GM11168 (cell line): Measurements from ENCODE around the gene RAP1GAP2.

Source experiments
- in situ Hi-C: fragments of 300-500 bp; cut with MboI; formaldehyde crosslinking; loops from one replicate; pipeline ENCODE4 v1.12.0; 2022; ENCODE audit warnings: low sequenced_read_pairs; ENCODE audit not compliant: unreplicated experiment

The RAP1GAP2 gene

GRCh38 chr17:3027786-3028532 is 231.7 kb downstream of the RAP1GAP2 start:
- in situ Hi-C loops = loop anchor here (25.0 kb wide), 1 partner anchor 634 kb away; the partner anchor contains the start of genes EMC6 and TAX1BP3

GRCh38 chr17:3029213-3029913 is 233.1 kb downstream of the RAP1GAP2 start:
- in situ Hi-C loops = loop anchor here (25.0 kb wide), 1 partner anchor 633 kb away; the partner anchor contains the start of genes EMC6 and TAX1BP3

GRCh38 chr17:3030096-3030495 is 233.9 kb downstream of the RAP1GAP2 start:
- in situ Hi-C loops = loop anchor here (25.0 kb wide), 1 partner anchor 632 kb away; the partner anchor contains the start of genes EMC6 and TAX1BP3

GRCh38 chr17:3030852-3031470 is 234.7 kb downstream of the RAP1GAP2 start:
- in situ Hi-C loops = loop anchor here (25.0 kb wide), 1 partner anchor 631 kb away; the partner anchor contains the start of genes EMC6 and TAX1BP3

GRCh38 chr17:3032258-3033247 is 236.3 kb downstream of the RAP1GAP2 start:
- in situ Hi-C loops = loop anchor here (25.0 kb wide), 1 partner anchor 630 kb away; the partner anchor contains the start of genes EMC6 and TAX1BP3

- in situ Hi-C loops = loop anchor here (25.0 kb wide), 1 partner anchor 629 kb away; the partner anchor contains the start of genes EMC6 and TAX1BP3
Observed at GRCh38 chr17:3033248-3033640, 237.0 kb downstream of the RAP1GAP2 start.

GRCh38 chr17:3033741-3034577 is 237.7 kb downstream of the RAP1GAP2 start:
- in situ Hi-C loops = loop anchor here (25.0 kb wide), 1 partner anchor 628 kb away; the partner anchor contains the start of genes EMC6 and TAX1BP3

GRCh38 chr17:3034578-3034920 is 238.3 kb downstream of the RAP1GAP2 start:
- in situ Hi-C loops = loop anchor here (25.0 kb wide), 1 partner anchor 628 kb away; the partner anchor contains the start of genes EMC6 and TAX1BP3

GRCh38 chr17:3035256-3035967 is 239.2 kb downstream of the RAP1GAP2 start:
- in situ Hi-C loops = loop anchor here (25.0 kb wide), 1 partner anchor 627 kb away; the partner anchor contains the start of genes EMC6 and TAX1BP3

DNA sequence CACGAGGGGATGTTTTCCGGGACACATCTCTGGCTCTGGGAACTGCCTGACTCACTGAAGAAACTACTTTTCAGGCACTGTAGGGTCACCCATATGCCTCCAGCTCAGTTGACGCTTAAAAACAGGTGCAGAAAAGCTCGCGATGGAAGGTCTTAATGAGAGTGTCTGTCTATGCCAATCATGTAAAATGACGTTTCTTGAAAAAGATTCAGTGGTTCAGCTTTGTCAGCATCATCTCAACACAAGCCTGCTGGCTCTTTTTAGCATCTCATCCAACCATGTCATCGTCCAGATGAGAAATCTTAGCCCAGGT is 239.7 kb downstream of the RAP1GAP2 start:
- in situ Hi-C loops = loop anchor here (25.0 kb wide), 1 partner anchor 626 kb away; the partner anchor contains the start of genes EMC6 and TAX1BP3

DNA sequence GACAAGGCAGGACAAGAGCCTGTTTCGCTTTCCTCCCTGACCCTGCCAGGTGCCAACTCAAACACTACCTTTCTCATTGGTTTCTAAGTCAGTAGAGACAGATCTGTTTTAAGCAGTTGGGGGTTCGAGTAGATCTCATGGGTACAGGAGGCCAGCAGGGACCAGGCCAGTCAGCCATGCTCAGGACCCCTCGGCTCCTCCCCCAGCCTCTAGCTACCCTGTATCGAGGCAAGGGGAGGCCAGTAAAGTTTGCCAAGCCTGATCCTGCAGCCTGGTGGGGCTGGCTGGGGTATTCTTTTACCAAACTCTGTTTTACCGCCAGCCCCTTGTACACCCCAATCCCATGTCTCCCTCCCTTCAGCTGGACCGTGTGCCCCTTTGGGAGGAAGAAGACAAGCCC is 240.6 kb downstream of the RAP1GAP2 start:
- in situ Hi-C loops = loop anchor here (25.0 kb wide), 1 partner anchor 626 kb away; the partner anchor contains the start of genes EMC6 and TAX1BP3

- in situ Hi-C loops = loop anchor here (25.0 kb wide), 1 partner anchor 625 kb away; the partner anchor contains the start of genes EMC6 and TAX1BP3
Observed at GRCh38 chr17:3037259-3037658, 241.0 kb downstream of the RAP1GAP2 start.

DNA sequence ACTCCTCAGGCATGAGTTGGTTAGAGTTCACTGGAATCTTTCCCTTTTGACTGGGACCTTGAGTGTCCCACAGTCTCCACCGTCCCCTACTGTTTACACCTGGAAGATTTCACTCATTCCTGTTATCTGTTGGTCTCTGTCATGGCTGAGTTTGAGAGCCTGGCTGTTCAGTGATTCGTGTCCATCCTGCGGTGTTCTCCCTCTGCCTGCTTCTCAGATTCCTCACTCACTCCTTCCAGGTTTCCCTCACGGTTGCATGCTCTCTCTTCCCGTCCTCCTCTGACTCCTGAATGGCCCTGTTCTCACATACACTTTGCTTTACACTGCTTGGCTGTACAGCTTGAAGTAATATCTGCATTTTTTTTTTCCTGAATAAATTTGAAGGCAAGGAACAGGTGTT is 242.7 kb downstream of the RAP1GAP2 start:
- in situ Hi-C loops = loop anchor here (25.0 kb wide), 1 partner anchor 623 kb away; the partner anchor contains the start of genes EMC6 and TAX1BP3

DNA sequence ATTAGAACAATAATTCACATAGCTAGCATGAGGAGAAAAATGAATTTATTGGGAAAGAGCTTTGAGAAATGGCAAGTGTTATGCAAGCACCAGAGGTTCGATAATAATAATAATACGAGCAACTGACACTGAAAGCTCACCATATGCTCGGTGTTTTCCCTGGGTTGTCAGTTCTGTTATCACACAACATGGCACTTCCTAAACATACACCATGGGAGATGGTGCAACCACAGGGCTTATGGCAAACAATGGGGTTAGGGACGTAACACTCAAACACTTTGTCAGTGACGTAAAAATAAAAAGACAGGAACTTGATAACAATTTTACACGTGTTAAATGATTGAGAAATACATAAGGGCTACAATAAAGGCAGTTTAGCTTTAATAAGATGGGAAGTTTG is 243.5 kb downstream of the RAP1GAP2 start:
- in situ Hi-C loops = loop anchor here (25.0 kb wide), 1 partner anchor 623 kb away; the partner anchor contains the start of genes EMC6 and TAX1BP3

DNA sequence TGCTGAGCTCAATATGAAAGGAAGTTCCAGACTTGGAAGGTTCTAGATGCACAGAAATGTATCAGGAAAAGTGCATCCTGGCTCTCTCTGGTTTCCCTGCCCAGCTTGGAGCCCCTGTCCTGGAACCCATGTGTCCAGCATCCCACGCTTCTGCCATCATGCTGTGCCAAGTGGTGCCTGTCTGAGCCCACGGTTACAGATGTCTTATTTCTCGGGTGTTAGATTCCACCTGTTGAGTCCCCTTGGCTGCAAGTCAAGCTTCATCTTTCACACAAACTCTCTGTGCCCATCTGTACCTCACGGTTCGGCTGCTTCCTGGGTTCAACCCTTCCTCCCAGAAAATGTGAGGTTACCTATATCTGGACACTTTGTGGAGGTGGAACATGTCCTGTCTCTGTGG is 244.6 kb downstream of the RAP1GAP2 start:
- in situ Hi-C loops = loop anchor here (25.0 kb wide), 1 partner anchor 621 kb away; the partner anchor contains the start of genes EMC6 and TAX1BP3

DNA sequence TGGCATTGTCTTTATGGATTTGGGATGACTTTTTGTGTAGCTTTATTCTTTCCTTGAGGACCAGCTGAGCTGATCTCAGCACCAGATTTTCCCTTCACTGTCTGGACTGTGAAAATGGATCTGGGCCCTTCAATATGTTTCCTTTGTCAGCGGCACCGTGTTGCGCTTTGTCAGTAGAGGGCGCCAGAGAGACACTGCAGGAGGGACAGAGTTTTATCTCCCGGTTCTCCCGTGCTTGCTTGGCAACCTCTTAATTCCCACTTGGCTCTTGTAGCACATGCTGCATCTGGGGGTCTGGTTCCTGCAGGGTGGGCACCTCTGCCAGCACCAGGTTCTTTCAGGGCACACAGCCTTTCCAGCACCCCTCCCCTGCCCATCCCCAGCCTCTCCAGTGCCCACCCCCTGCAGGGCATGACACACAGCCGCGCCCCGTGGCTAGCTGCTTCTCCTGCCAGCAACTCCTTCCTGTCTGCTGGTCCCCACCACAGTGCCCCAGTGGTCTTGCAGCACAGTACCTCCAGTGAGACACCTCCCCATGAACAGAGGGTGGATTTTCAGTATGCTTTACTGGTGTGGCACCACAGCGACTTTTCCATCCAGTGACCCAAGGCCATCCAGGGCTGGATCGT is 247.6 kb downstream of the RAP1GAP2 start:
- in situ Hi-C loops = loop anchor here (25.0 kb wide), 1 partner anchor 618 kb away; the partner anchor contains the start of genes EMC6 and TAX1BP3

DNA sequence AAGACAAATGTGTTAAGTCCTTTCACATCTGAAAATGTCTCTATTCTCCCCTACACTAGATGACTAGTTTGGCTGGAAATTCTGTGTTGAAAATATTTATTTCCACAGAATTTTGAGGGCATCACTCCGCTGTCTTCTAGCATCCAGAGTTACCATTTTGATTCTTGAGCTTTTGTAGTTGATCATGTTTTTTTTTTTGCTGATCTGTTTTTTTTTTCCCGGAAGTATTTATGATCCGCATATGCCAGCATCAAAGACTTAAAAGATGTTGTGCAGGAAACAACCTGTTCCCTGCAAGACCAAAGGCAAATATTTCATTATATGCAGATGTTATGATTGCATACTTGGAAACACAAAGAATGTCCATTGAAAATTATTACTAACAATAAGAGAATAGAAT is 250.5 kb downstream of the RAP1GAP2 start:
- in situ Hi-C loops = loop anchor here (25.0 kb wide), 1 partner anchor 616 kb away; the partner anchor contains the start of genes EMC6 and TAX1BP3
